ENCODE measurements around the gene C2. TPM values are rescaled to one million over a fixed set of nuclear protein-coding genes. Genes with fewer than 3 reads are reported as not detected.

The C2 gene
- polyA plus RNA-seq, 1 of the 3 experiments (the other 2 are of a cell fraction): 0.43 TPM

DNA sequence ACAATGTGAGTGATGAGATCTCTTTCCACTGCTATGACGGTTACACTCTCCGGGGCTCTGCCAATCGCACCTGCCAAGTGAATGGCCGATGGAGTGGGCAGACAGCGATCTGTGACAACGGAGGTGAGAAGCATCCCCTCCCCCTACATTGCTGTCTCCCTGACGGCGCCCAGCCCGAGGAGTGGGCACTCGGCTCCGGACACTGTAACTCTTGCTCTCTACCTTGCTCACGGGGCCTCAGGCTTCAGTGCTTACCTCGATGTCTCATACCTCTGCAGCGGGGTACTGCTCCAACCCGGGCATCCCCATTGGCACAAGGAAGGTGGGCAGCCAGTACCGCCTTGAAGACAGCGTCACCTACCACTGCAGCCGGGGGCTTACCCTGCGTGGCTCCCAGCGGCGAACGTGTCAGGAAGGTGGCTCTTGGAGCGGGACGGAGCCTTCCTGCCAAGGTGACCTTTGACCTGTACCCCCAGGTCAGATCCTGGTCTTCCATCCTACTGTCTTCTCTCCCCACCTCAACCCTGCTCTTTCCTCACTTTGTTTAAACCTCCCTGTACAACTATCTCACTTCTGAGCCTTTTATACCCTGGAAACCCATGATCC lies 19.7 kb downstream of the C2 start:
- POLR2A ChIA-PET: interaction anchor here (0.6 kb wide), 1 partner anchor 54 kb away, joined by 3 read pairs; no protein-coding TSS in a partner anchor
- WGBS (ENCODE audit: low lambda C conversion rate): 58% methylated on average over 16 of the region's 24 CpGs

DNA sequence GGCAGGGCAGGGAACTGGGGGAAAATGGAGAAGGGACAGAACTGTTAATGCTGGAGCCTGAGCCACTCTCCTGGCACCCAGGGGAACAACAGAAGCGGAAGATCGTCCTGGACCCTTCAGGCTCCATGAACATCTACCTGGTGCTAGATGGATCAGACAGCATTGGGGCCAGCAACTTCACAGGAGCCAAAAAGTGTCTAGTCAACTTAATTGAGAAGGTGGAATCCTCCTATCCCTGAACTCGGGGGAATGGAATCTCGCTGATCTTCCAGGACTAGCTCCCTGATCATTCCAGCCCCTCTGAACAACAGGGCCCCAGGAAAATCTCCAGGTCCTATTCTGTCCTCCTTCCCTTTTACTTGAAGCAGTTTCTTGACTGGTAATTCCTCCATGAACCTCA lies 20.3 kb downstream of the C2 start:
- TF ChIP-seq SIN3A (IDR thresholded peaks at IDR 0.05; ENCODE audit: borderline replicate concordance, low read depth, low read length): no peak
- no peak for TF ChIP-seq RAD21 (IDR thresholded peaks at IDR 0.05; ENCODE audit: low read length)
- TF ChIP-seq EZH2phosphoT487 (IDR thresholded peaks at IDR 0.05; ENCODE audit: borderline replicate concordance, low read depth): no peak
- TF ChIP-seq, protein P1, sequence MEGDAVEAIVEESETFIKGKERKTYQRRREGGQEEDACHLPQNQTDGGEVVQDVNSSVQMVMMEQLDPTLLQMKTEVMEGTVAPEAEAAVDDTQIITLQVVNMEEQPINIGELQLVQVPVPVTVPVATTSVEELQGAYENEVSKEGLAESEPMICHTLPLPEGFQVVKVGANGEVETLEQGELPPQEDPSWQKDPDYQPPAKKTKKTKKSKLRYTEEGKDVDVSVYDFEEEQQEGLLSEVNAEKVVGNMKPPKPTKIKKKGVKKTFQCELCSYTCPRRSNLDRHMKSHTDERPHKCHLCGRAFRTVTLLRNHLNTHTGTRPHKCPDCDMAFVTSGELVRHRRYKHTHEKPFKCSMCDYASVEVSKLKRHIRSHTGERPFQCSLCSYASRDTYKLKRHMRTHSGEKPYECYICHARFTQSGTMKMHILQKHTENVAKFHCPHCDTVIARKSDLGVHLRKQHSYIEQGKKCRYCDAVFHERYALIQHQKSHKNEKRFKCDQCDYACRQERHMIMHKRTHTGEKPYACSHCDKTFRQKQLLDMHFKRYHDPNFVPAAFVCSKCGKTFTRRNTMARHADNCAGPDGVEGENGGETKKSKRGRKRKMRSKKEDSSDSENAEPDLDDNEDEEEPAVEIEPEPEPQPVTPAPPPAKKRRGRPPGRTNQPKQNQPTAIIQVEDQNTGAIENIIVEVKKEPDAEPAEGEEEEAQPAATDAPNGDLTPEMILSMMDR (IDR thresholded peaks at IDR 0.05): no peak
- no peak for TF ChIP-seq ZBTB33 (IDR thresholded peaks at IDR 0.05; ENCODE audit: borderline replicate concordance, low read depth)
- no peak for TF ChIP-seq USF2 (IDR thresholded peaks at IDR 0.05; ENCODE audit: borderline replicate concordance, low read depth, low read length)
- no peak for TF ChIP-seq POLR2AphosphoS5 (IDR thresholded peaks at IDR 0.05; ENCODE audit: low read depth, low read length)
- no peak for TF ChIP-seq PBX3 (IDR thresholded peaks at IDR 0.05)
- TF ChIP-seq SMC3 (IDR thresholded peaks at IDR 0.05; ENCODE audit: low read depth, low read length): no peak
- no peak for TF ChIP-seq MXI1 (IDR thresholded peaks at IDR 0.05; ENCODE audit: low read depth, low read length)
- Histone ChIP-seq H3K27me3 (ENCODE audit: insufficient read depth) (no peaks in the 10 kb centered on the region), H3K4me2 (no peak overlapping the region), H3K4me3 (ENCODE audit: low read depth in 2 of 2, low read length in 1 of 2) (no peak overlapping the region), H3K4me1 (ENCODE audit: control insufficient read depth in 1 of 2, insufficient read depth in 2 of 2, low read depth in 1 of 2, low read length in 1 of 2) (peaks cover 9 to 14% of the 10 kb centered on the region in 2 experiments; a peak in 1 of 4 replicates), H3K79me2 (ENCODE audit: insufficient read depth) (no peaks in the 10 kb centered on the region), H3K9me3 (no peaks in the 10 kb centered on the region), H3K9me2 (no peaks in the 10 kb centered on the region), H3F3A (replicated peaks; ENCODE audit: insufficient read depth) (peaks cover 18% of the 10 kb centered on the region), H3K27ac (ENCODE audit: low read depth in 2 of 2, low read length in 1 of 2) (no peak overlapping the region), H3K9ac (no peak overlapping the region), H4K20me1 (ENCODE audit: insufficient read depth) (no peaks in the 10 kb centered on the region), H2AFZ (ENCODE audit: low read depth) (no peak overlapping the region), H3K36me3 (replicated peaks in 1 of 2; ENCODE audit: control insufficient read depth in 1 of 2, insufficient read depth in 2 of 2, low read length in 1 of 2) (peaks cover 0 to 22% of the 10 kb centered on the region in 2 experiments)
- ChIA-PET CTCF (interaction anchor here (2.7 kb wide), 1 partner anchor 23 kb away, joined by 9 read pairs; the partner anchor contains the start of gene DXO), POLR2A (interaction anchor here (0.6 kb wide), 1 partner anchor 55 kb away, joined by 3 read pairs; no protein-coding TSS in a partner anchor)
- DNase-seq: no peak
- 60% methylated on average over 3 of the region's 4 CpGs for WGBS (ENCODE audit: low lambda C conversion rate)

More for the DNA sequence above, 19.7 kb downstream of the C2 start:
- H3K4me3 ChIP-seq (ENCODE audit: low read depth in 2 of 2, low read length in 1 of 2): no peak overlapping the region
- no peaks in the 10 kb centered on the region for H3K27me3 ChIP-seq (ENCODE audit: insufficient read depth)
- H3K36me3 ChIP-seq (replicated peaks in 1 of 2; ENCODE audit: control insufficient read depth in 1 of 2, insufficient read depth in 2 of 2, low read length in 1 of 2): peaks cover 0 to 15% of the 10 kb centered on the region in 2 experiments
- no peak overlapping the region for H2AFZ ChIP-seq (ENCODE audit: low read depth)
- no peak overlapping the region for H3K9ac ChIP-seq
- H3K79me2 ChIP-seq (ENCODE audit: insufficient read depth): no peaks in the 10 kb centered on the region
- CTCF ChIA-PET: interaction anchor here (2.7 kb wide), 1 partner anchor 24 kb away, joined by 9 read pairs; the partner anchor contains the start of gene DXO
- H3K4me1 ChIP-seq (ENCODE audit: control insufficient read depth in 1 of 2, insufficient read depth in 2 of 2, low read depth in 1 of 2, low read length in 1 of 2): peaks cover 9 to 14% of the 10 kb centered on the region in 2 experiments; a peak in 1 of 4 replicates
- H3K27ac ChIP-seq (ENCODE audit: low read depth in 2 of 2, low read length in 1 of 2): no peak overlapping the region
- no peak for DNase-seq
- H3F3A ChIP-seq (replicated peaks; ENCODE audit: insufficient read depth): peaks cover 15% of the 10 kb centered on the region
- no peaks in the 10 kb centered on the region for H3K9me2 ChIP-seq
- no peak for TF ChIP-seq TEAD4 (IDR thresholded peaks at IDR 0.05; ENCODE audit: borderline replicate concordance, insufficient read depth)
- no peak overlapping the region for H3K4me2 ChIP-seq
- no peaks in the 10 kb centered on the region for H4K20me1 ChIP-seq (ENCODE audit: insufficient read depth)
- no peaks in the 10 kb centered on the region for H3K9me3 ChIP-seq

Data from SK-N-SH (cell line).